Chondrocyte (in vitro differentiated cells): ENCODE results near the gene STEAP1B. TPM values are rescaled to one million over a fixed set of nuclear protein-coding genes. Genes with fewer than 3 reads are reported as not detected.
A peak's percentile ranks its signal among the peaks of the same experiment; 100 is the strongest.
"Not testable (repeated sequence)": the region's sequence is repeated elsewhere in the genome, so short reads cannot be mapped to it uniquely, and the experiment has no call there.

Experiments used
- DNase-seq: peaks from one replicate; pipeline ENCODE4 v3.0.0; 2021; ENCODE audit warnings: mixed read lengths, low spot score
- H3K27ac Mint-ChIP-seq: one replicate; pipeline ENCODE4 v1.8.0; 2021; ENCODE audit warnings: mild to moderate bottlenecking, moderate library complexity, mixed read lengths; ENCODE audit not compliant: unreplicated experiment
- H3K27me3 Mint-ChIP-seq: 2 replicates; pipeline ENCODE4 v1.8.0; 2021; ENCODE audit warnings: low read depth, mixed read lengths
- H3K36me3 Mint-ChIP-seq: 2 replicates; pipeline ENCODE4 v1.8.0; 2021; ENCODE audit warnings: low read depth, mixed read lengths
- H3K4me1 Mint-ChIP-seq: 2 replicates; pipeline ENCODE4 v1.8.0; 2021; ENCODE audit warnings: low read depth, mild to moderate bottlenecking, mixed read lengths
- H3K4me3 Mint-ChIP-seq: one replicate; pipeline ENCODE4 v1.8.0; 2021; ENCODE audit warnings: mild to moderate bottlenecking, moderate library complexity, mixed read lengths; ENCODE audit not compliant: unreplicated experiment
- H3K9me3 Mint-ChIP-seq: 2 replicates; pipeline ENCODE4 v1.8.0; 2021; ENCODE audit warnings: low read depth, mixed read lengths
- CTCF ChIP-seq: fragments of 200-600 bp; sonication (generic); IDR thresholded peaks from 2 replicates; pipeline ENCODE4 v1.5.0; 2021; ENCODE audit warnings: antibody characterized with exemption, mild to moderate bottlenecking, moderate library complexity
- total RNA-seq: library from RNA; stranded (reverse); gene quantifications from 3 replicates; pipeline ENCODE4 v1.2.1, GENCODE V29; 2021

The STEAP1B gene
- total RNA-seq, 1 donor from 2014 or later, result 4.2 TPM

- Mint-ChIP-seq H3K27ac (no peak overlapping the region), H3K27me3 (no peaks in the 10 kb centered on the region), H3K4me1 (peaks cover 7% of the 10 kb centered on the region), H3K4me3 (no peak overlapping the region), H3K9me3 (no peaks in the 10 kb centered on the region), H3K36me3 (no peaks in the 10 kb centered on the region)
- DNase-seq, result no peak
- TF ChIP-seq CTCF, result no peak
These were observed 42.5 kb downstream of the STEAP1B start for GRCh38 chr7:22457471-22457870.

- DNase-seq, result no peak
- H3K27me3 Mint-ChIP-seq, result no peaks in the 10 kb centered on the region
- no peaks in the 10 kb centered on the region for H3K9me3 Mint-ChIP-seq
- peaks cover 12% of the 10 kb centered on the region for H3K4me1 Mint-ChIP-seq
- no peak overlapping the region for H3K27ac Mint-ChIP-seq
- H3K4me3 Mint-ChIP-seq, result no peak overlapping the region
- H3K36me3 Mint-ChIP-seq, result no peaks in the 10 kb centered on the region
- no peak for TF ChIP-seq CTCF
These were observed 45.5 kb downstream of the STEAP1B start for GRCh38 chr7:22454446-22454845.

- Mint-ChIP-seq H3K9me3 (no peaks in the 10 kb centered on the region), H3K4me1 (peaks cover 12% of the 10 kb centered on the region), H3K27me3 (no peaks in the 10 kb centered on the region), H3K27ac (no peak overlapping the region), H3K4me3 (no peak overlapping the region), H3K36me3 (no peaks in the 10 kb centered on the region)
- DNase-seq, result no peak
- TF ChIP-seq CTCF, result no peak
These were observed 46.9 kb downstream of the STEAP1B start for GRCh38 chr7:22452960-22453558.

GRCh38 chr7:22452142-22452959, 47.6 kb downstream of the STEAP1B start:
- Mint-ChIP-seq H3K4me1 (peaks cover 12% of the 10 kb centered on the region), H3K27me3 (no peaks in the 10 kb centered on the region), H3K9me3 (no peaks in the 10 kb centered on the region), H3K27ac (no peak overlapping the region), H3K36me3 (no peaks in the 10 kb centered on the region), H3K4me3 (no peak overlapping the region)
- TF ChIP-seq CTCF, result peak; percentile 73
- DNase-seq, result no peak

- H3K27me3 Mint-ChIP-seq, DNase-seq, H3K36me3 Mint-ChIP-seq, H3K9me3 Mint-ChIP-seq, H3K27ac Mint-ChIP-seq, H3K4me3 Mint-ChIP-seq: not testable (repeated sequence)
- H3K4me1 Mint-ChIP-seq, result peaks cover 23% of the 10 kb centered on the region
These were observed 50.0 kb downstream of the STEAP1B start for GRCh38 chr7:22450013-22450412.
